Fibroblast of the aortic adventitia (primary cell): ENCODE results near the gene SLC38A9. TPM values are rescaled to one million over a fixed set of nuclear protein-coding genes. Genes with fewer than 3 reads are reported as not detected.

Experiments used
- DNase-seq: peaks from one replicate; pipeline ENCODE4 v3.0.0-alpha.2; 2010; ENCODE audit warnings: low read depth
- H3K4me3 ChIP-seq: 2 replicates; pipeline ENCODE4 v1.5.1; 2011; ENCODE audit warnings: low read depth, mild to moderate bottlenecking, control low read depth, low read length, moderate library complexity
- CTCF ChIP-seq: IDR thresholded peaks from 2 replicates; pipeline ENCODE4 v1.5.1; 2011; ENCODE audit warnings: mild to moderate bottlenecking, low read length, control low read depth, inconsistent platforms; ENCODE audit not compliant: insufficient read depth
- total RNA-seq: library from RNA; depleted of rRNA; stranded (reverse); fragments of >200 nt; gene quantifications from 2 replicates; pipeline ENCODE4 v1.2.3, GENCODE V29; 2012; ENCODE audit warnings: low replicate concordance

Gene SLC38A9
- total RNA-seq, 1 donor, result 41.3 TPM

GRCh38 chr5:55668356-55668755 is 43.8 kb downstream of the SLC38A9 start:
- H3K4me3 ChIP-seq, result no peak overlapping the region
- TF ChIP-seq CTCF, result no peak
- DNase-seq, result peak; percentile 88

- no peak for TF ChIP-seq CTCF
- DNase-seq, result no peak
- H3K4me3 ChIP-seq, result no peak overlapping the region
Observed at GRCh38 chr5:55667938-55668337, 44.2 kb downstream of the SLC38A9 start.

- H3K4me3 ChIP-seq, result no peak overlapping the region
- TF ChIP-seq CTCF, result no peak
- DNase-seq, result peak; percentile 82
Observed at GRCh38 chr5:55665065-55665464, 47.1 kb downstream of the SLC38A9 start.

GRCh38 chr5:55657443-55657842 is 54.7 kb downstream of the SLC38A9 start:
- H3K4me3 ChIP-seq, result no peak overlapping the region
- TF ChIP-seq CTCF, result no peak
- no peak for DNase-seq

GRCh38 chr5:55650386-55650785 is 61.7 kb downstream of the SLC38A9 start:
- H3K4me3 ChIP-seq, result no peak overlapping the region
- peak; percentile 89 for DNase-seq
- TF ChIP-seq CTCF, result no peak

- TF ChIP-seq CTCF, result no peak
- no peak overlapping the region for H3K4me3 ChIP-seq
Observed at GRCh38 chr5:55649963-55650362, 62.2 kb downstream of the SLC38A9 start.

GRCh38 chr5:55645304-55645703 is 66.8 kb downstream of the SLC38A9 start:
- peak; percentile 42 for DNase-seq
- no peak overlapping the region for H3K4me3 ChIP-seq
- no peak for TF ChIP-seq CTCF

More at GRCh38 chr5:55649963-55650362, 62.2 kb downstream of the SLC38A9 start:
- no peak for DNase-seq
